IPS-20b (cell line): ENCODE measurements around the gene HCFC1.

Experiments
- H3K27ac ChIP-seq: one replicate; pipeline ENCODE4 v1.5.1; 2013; ENCODE audit warnings: low read length
- H3K27me3 ChIP-seq: 2 replicates; pipeline ENCODE4 v1.6.1; 2013; ENCODE audit warnings: mild to moderate bottlenecking, low read length, inconsistent platforms; ENCODE audit not compliant: insufficient read depth
- H3K36me3 ChIP-seq: 2 replicates; pipeline ENCODE4 v1.6.1; 2013; ENCODE audit warnings: low read depth, mild to moderate bottlenecking, inconsistent platforms, low read length, moderate library complexity; ENCODE audit not compliant: insufficient read depth
- H3K4me1 ChIP-seq: 2 replicates; pipeline ENCODE4 v1.6.1; 2013; ENCODE audit warnings: mild to moderate bottlenecking, control low read depth, inconsistent platforms, low read length, moderate library complexity; ENCODE audit not compliant: insufficient read depth
- H3K4me3 ChIP-seq: 2 replicates; pipeline ENCODE4 v1.5.1; 2013; ENCODE audit warnings: mild to moderate bottlenecking, low read length, inconsistent platforms
- H3K9ac ChIP-seq: 2 replicates; pipeline ENCODE4 v1.6.1; 2013; ENCODE audit warnings: low read depth, mild to moderate bottlenecking, inconsistent platforms, low read length, moderate library complexity
- H3K9me3 ChIP-seq: 2 replicates; pipeline ENCODE4 v1.6.1; 2013; ENCODE audit warnings: mild to moderate bottlenecking, low read depth, low read length, inconsistent platforms; ENCODE audit not compliant: insufficient read depth

HCFC1 gene

DNA sequence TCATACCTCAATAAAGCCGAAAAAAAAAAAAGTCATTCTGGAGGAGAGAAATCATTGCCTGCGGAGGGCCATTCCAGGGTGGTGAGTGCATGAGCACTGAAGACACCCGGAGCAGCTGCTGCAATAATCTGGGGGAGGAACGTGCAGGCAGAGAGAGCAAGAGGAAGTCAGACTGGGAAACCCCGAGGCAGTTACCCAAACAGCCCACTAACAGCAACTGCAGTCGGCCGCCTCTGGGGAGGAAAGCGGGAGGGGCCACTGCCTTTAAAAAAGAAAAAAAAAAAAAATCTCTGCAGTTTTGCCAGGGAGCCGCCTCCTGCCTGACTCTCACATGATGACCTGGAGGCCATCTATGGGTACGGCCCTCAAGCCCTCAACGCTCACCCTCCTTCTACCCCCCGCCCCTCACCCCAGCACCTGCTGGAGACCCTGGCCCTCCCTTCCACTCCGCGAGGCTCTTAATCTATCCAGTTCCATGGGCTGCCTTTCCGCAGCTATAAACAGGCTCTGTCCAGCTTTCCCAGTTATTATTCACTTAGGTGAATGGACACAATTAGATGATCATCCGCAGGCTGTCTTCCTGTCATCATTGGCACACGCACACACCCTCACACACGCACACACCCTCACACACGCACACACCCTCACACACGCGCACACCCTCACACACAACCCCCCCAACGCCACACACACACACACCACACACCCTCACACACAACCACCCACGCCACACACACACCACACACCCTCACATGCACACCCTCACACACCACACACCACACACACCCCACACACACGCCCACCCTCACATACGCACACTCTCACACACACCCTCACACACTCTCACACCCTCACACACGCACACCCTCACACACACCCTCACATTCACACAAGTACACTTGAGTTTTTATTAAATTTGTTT, 70.5 kb downstream of the HCFC1 start:
- Histone ChIP-seq H3K36me3 (no peaks in the 10 kb centered on the region), H3K9me3 (no peaks in the 10 kb centered on the region), H3K27me3 (no peaks in the 10 kb centered on the region), H3K27ac (no peak overlapping the region), H3K4me3 (no peak overlapping the region), H3K9ac (no peak overlapping the region), H3K4me1 (no peaks in the 10 kb centered on the region; the same call in 1 of the 2 replicates)

DNA sequence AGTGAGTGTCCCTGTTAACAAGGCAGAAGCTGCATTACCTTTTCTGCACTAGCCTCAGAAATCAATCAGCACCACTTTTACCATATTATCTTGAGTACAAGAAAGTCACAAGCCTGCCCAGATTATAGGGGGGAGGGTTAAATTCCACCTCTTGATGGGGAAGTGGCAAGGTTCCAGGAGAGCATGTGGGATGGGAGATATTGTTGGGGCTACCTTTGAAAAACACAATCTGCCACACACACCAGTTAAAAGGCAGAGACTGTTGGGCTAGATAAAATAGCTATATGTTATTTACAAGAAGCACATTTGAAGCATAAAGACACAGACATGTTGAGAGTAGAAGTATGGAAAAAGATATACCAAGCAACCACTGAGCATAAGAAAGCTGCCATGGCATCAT, 73.7 kb downstream of the HCFC1 start:
- H3K27me3 ChIP-seq, result no peaks in the 10 kb centered on the region
- no peak overlapping the region for H3K9ac ChIP-seq
- no peak overlapping the region for H3K4me3 ChIP-seq
- H3K9me3 ChIP-seq, result no peaks in the 10 kb centered on the region
- H3K27ac ChIP-seq, result no peak overlapping the region
- no peaks in the 10 kb centered on the region; the same call in 1 of the 2 replicates for H3K4me1 ChIP-seq
- H3K36me3 ChIP-seq, result no peaks in the 10 kb centered on the region
